Endodermal cell (in vitro differentiated cells): ENCODE results near the gene ZNF81. TPM values are rescaled to one million over a fixed set of nuclear protein-coding genes. Genes with fewer than 3 reads are reported as not detected.

Experiments used
- DNase-seq: peaks from one replicate; pipeline ENCODE4 v3.0.0-alpha.2; 2017
- H3K27ac ChIP-seq: 2 replicates; pipeline ENCODE4 v1.5.1; 2013; ENCODE audit warnings: mild to moderate bottlenecking, low read depth, low read length, moderate library complexity
- H3K27me3 ChIP-seq: 2 replicates; pipeline ENCODE4 v1.6.1; 2013; ENCODE audit warnings: mild to moderate bottlenecking, low read length, moderate library complexity; ENCODE audit not compliant: insufficient read depth, control insufficient read depth, poor library complexity, severe bottlenecking
- H3K36me3 ChIP-seq: 2 replicates; pipeline ENCODE4 v1.7.0; 2013; ENCODE audit warnings: mild to moderate bottlenecking, low read length, moderate library complexity; ENCODE audit not compliant: control insufficient read depth, insufficient read depth
- H3K4me1 ChIP-seq: one replicate; pipeline ENCODE4 v1.7.0; 2013; ENCODE audit warnings: low read length; ENCODE audit not compliant: control insufficient read depth, insufficient read depth
- H3K4me3 ChIP-seq: 2 replicates; pipeline ENCODE4 v1.5.1; 2013; ENCODE audit warnings: mild to moderate bottlenecking, low read length, moderate library complexity
- H3K9ac ChIP-seq: 2 replicates; pipeline ENCODE4 v1.6.1; 2013; ENCODE audit warnings: mild to moderate bottlenecking, low read length, moderate library complexity; ENCODE audit not compliant: poor library complexity, severe bottlenecking; ENCODE audit errors: extremely low read depth
- H3K9me3 ChIP-seq: 2 replicates; pipeline ENCODE4 v1.6.1; 2013; ENCODE audit warnings: mild to moderate bottlenecking, low read length, moderate library complexity; ENCODE audit not compliant: control insufficient read depth
- H3K27ac Mint-ChIP-seq: 2 replicates; pipeline ENCODE4 v1.8.0; 2020; ENCODE audit warnings: mixed read lengths
- H3K27me3 Mint-ChIP-seq: 2 replicates; pipeline ENCODE4 v1.8.0; 2021; ENCODE audit warnings: mild to moderate bottlenecking, mixed read lengths; ENCODE audit not compliant: insufficient read depth
- H3K36me3 Mint-ChIP-seq: 2 replicates; pipeline ENCODE4 v1.8.0; 2020; ENCODE audit warnings: low read depth, mixed read lengths
- H3K4me1 Mint-ChIP-seq: 2 replicates; pipeline ENCODE4 v1.8.0; 2020; ENCODE audit warnings: mixed read lengths
- H3K4me3 Mint-ChIP-seq: 2 replicates; pipeline ENCODE4 v1.8.0; 2020; ENCODE audit warnings: mild to moderate bottlenecking, moderate library complexity, mixed read lengths
- H3K9me3 Mint-ChIP-seq: 2 replicates; pipeline ENCODE4 v1.8.0; 2020; ENCODE audit warnings: mild to moderate bottlenecking, mixed read lengths
- CTCF ChIP-seq: fragments of 200-600 bp; sonication (generic); conservative IDR thresholded peaks from 2 replicates; pipeline ENCODE4 v1.5.0; 2021; ENCODE audit warnings: antibody characterized with exemption, mild to moderate bottlenecking
- WGBS, 2 experiments: methylation state at CpG; one replicate each; pipeline versions ENCODE4 v1.1.5 to v1.1.7; 2013; ENCODE audit warnings: missing lambda C conversion rate in 2 of 2, mixed read lengths in 1 of 2; ENCODE audit not compliant: insufficient coverage in 1 of 2, insufficient read length in 1 of 2; 5-methylcytosine and 5-hydroxymethylcytosine counted together
- total RNA-seq, 2 donors: library from RNA; stranded (reverse); fragmentation: NEBNext Ultra II Directional in 1 of 2; extraction: Animal tissue kit (Norgen Biotek cat#: 25700) in 1 of 2; gene quantifications; 2 replicates in 1 of 2; 3 replicates in 1 of 2; pipeline ENCODE4 v1.2.1, GENCODE V29; 2021

The ZNF81 gene
- total RNA-seq, 2 donors from 2014 or later: 9.8 to 12.6 TPM

GRCh38 chrX:47859686-47860085, 23.0 kb downstream of the ZNF81 start:
- Histone ChIP-seq H3K9ac (no peak overlapping the region), H3K27me3 (no peaks in the 10 kb centered on the region), H3K4me3 (no peak overlapping the region), H3K36me3 (peaks cover 13% of the 10 kb centered on the region), H3K4me1 (no peaks in the 10 kb centered on the region), H3K9me3 (no peaks in the 10 kb centered on the region), H3K27ac (no peak overlapping the region)
- peaks cover 14% of the 10 kb centered on the region for H3K36me3 Mint-ChIP-seq
- no peak overlapping the region for H3K27ac Mint-ChIP-seq
- H3K27me3 Mint-ChIP-seq: no peaks in the 10 kb centered on the region
- H3K4me3 Mint-ChIP-seq: no peak overlapping the region
- no peak for DNase-seq
- H3K9me3 Mint-ChIP-seq: peaks cover 53% of the 10 kb centered on the region
- H3K4me1 Mint-ChIP-seq: peaks cover 3% of the 10 kb centered on the region
- no peak for TF ChIP-seq CTCF
- WGBS, 2 experiments: 94% methylated on average over 4 of the region's 4 CpGs; no CpG with 5 or more reads in 1 of the 2 experiments

GRCh38 chrX:47862680-47863079, 26.0 kb downstream of the ZNF81 start:
- no peak for DNase-seq

GRCh38 chrX:47863187-47863586, 26.5 kb downstream of the ZNF81 start:
- Mint-ChIP-seq H3K9me3 (peaks cover 47% of the 10 kb centered on the region), H3K4me3 (no peak overlapping the region), H3K4me1 (peaks cover 3% of the 10 kb centered on the region), H3K27ac (no peak overlapping the region), H3K36me3 (peaks cover 21% of the 10 kb centered on the region), H3K27me3 (no peaks in the 10 kb centered on the region)
- H3K9ac ChIP-seq: no peak overlapping the region
- DNase-seq: no peak
- peaks cover 18% of the 10 kb centered on the region for H3K36me3 ChIP-seq
- H3K4me1 ChIP-seq: no peaks in the 10 kb centered on the region
- TF ChIP-seq CTCF: no peak
- 96% methylated on average over 2 of the region's 2 CpGs; no CpG with 5 or more reads in 1 of the 2 experiments for WGBS, 2 experiments
- H3K4me3 ChIP-seq: no peak overlapping the region
- no peaks in the 10 kb centered on the region for H3K9me3 ChIP-seq
- no peak overlapping the region for H3K27ac ChIP-seq
- H3K27me3 ChIP-seq: no peaks in the 10 kb centered on the region

More at GRCh38 chrX:47862680-47863079, 26.0 kb downstream of the ZNF81 start:
- H3K36me3 Mint-ChIP-seq: peaks cover 21% of the 10 kb centered on the region
- 91 to 100% methylated on average over 1 to 2 of the region's 2 CpGs for WGBS, 2 experiments
- peaks cover 52% of the 10 kb centered on the region for H3K9me3 Mint-ChIP-seq
- Histone ChIP-seq H3K27me3 (no peaks in the 10 kb centered on the region), H3K36me3 (peaks cover 18% of the 10 kb centered on the region), H3K9ac (no peak overlapping the region), H3K27ac (no peak overlapping the region), H3K4me1 (no peaks in the 10 kb centered on the region), H3K4me3 (no peak overlapping the region), H3K9me3 (no peaks in the 10 kb centered on the region)
- H3K4me1 Mint-ChIP-seq: peaks cover 3% of the 10 kb centered on the region
- no peak for TF ChIP-seq CTCF
- no peaks in the 10 kb centered on the region for H3K27me3 Mint-ChIP-seq
- H3K4me3 Mint-ChIP-seq: no peak overlapping the region
- H3K27ac Mint-ChIP-seq: peak overlapping the region; percentile 27
